ENCODE results near the gene ANKH.

ANKH gene

DNA sequence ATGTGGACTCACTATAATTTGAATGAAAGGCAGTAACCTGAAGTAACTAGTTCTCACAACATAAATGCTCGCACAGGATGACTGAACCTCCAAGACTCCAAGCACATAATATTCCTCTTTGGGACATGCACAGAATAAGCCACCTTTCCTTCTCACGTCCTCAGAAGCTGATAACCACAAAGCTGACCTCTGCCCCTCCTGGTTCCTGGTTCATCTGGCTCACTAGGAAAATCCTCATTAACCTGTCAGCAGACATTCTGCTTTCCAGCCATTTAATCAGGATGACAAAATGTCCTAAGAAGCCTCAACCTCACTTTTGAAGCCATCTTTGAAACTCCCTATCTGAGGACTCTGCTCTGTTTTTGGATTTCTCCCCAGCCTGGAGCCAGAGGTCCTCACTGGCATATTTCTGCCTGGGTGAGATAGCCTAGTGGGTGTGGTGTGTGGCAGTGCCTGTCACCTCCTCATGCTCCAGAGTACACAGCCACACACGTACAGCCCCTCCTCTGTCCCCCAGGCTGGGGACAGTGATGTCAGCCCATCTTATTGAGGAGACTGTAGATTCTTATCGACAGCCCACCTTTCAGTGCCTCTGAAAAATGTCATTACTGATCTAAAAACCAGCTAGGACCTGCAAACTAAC lies 10.3 kb downstream of the ANKH start:
- Histone ChIP-seq H3K4me2 (no peak overlapping the region), H2AFZ (ENCODE audit: low read depth) (no peak overlapping the region), H4K20me1 (ENCODE audit: insufficient read depth) (0 out of 2 replicates have a peak, but pooled peaks cover 6% of the 10 kb centered on the region), H3K27me3 (ENCODE audit: insufficient read depth, low read depth) (no peaks in the 10 kb centered on the region), H3K27ac (no peak overlapping the region), H3K36me3 (ENCODE audit: insufficient read depth) (no peaks in the 10 kb centered on the region), H3K4me1 (ENCODE audit: low read depth, poor library complexity, severe bottlenecking) (no peaks in the 10 kb centered on the region), H3K4me3 (IDR thresholded peaks at IDR 0.05; ENCODE audit: insufficient read depth, low read depth, low read length) (no peak overlapping the region), H3K9ac (no peak overlapping the region), H3K79me2 (ENCODE audit: insufficient read depth, low read depth) (peaks cover 30% of the 10 kb centered on the region; the same call in 1 of the 2 replicates)
- no peak for TF ChIP-seq CTCF (conservative IDR thresholded peaks at IDR 0.05; ENCODE audit: low read depth, low read length)

GRCh38 chr5:14859980-14860379 lies 11.6 kb downstream of the ANKH start:
- Histone ChIP-seq H2AFZ (ENCODE audit: low read depth) (no peak overlapping the region), H4K20me1 (ENCODE audit: insufficient read depth) (0 out of 2 replicates have a peak, but pooled peaks cover 6% of the 10 kb centered on the region), H3K27ac (no peak overlapping the region), H3K4me1 (ENCODE audit: low read depth, poor library complexity, severe bottlenecking) (no peaks in the 10 kb centered on the region), H3K4me3 (IDR thresholded peaks at IDR 0.05; ENCODE audit: insufficient read depth, low read depth, low read length) (no peak overlapping the region), H3K9ac (no peak overlapping the region), H3K79me2 (ENCODE audit: insufficient read depth, low read depth) (peaks cover 27% of the 10 kb centered on the region; the same call in 1 of the 2 replicates), H3K4me2 (no peak overlapping the region), H3K36me3 (ENCODE audit: insufficient read depth) (no peaks in the 10 kb centered on the region), H3K27me3 (ENCODE audit: insufficient read depth, low read depth) (no peaks in the 10 kb centered on the region)
- no peak for TF ChIP-seq CTCF (conservative IDR thresholded peaks at IDR 0.05; ENCODE audit: low read depth, low read length)

DNA sequence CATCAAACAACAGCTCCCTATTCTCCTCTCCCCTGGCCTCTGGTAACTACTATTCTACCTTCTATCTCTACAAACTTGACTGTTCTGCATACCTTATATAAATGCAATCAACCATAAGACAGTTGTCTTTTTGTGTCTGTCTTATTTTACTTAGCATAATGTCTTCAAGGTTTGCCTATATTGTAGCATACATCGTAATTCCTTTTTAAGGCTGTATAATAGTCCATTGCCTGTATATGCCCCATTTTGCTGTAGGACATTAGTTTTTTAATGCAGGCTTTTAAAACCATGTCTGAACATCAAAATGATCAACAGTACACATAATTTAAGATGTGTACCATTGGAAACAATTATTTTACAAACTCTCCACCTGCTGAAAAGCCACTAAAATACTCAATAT lies 12.4 kb downstream of the ANKH start:
- H3K4me2 ChIP-seq: no peak overlapping the region
- no peaks in the 10 kb centered on the region for H3K4me1 ChIP-seq (ENCODE audit: low read depth, poor library complexity, severe bottlenecking)
- H2AFZ ChIP-seq (ENCODE audit: low read depth): no peak overlapping the region
- peaks cover 27% of the 10 kb centered on the region; the same call in 1 of the 2 replicates for H3K79me2 ChIP-seq (ENCODE audit: insufficient read depth, low read depth)
- no peaks in the 10 kb centered on the region for H3K27me3 ChIP-seq (ENCODE audit: insufficient read depth, low read depth)
- H3K27ac ChIP-seq: no peak overlapping the region
- no peak overlapping the region for H3K4me3 ChIP-seq (IDR thresholded peaks at IDR 0.05; ENCODE audit: insufficient read depth, low read depth, low read length)
- 0 out of 2 replicates have a peak, but pooled peaks cover 6% of the 10 kb centered on the region for H4K20me1 ChIP-seq (ENCODE audit: insufficient read depth)
- no peaks in the 10 kb centered on the region for H3K36me3 ChIP-seq (ENCODE audit: insufficient read depth)
- no peak for TF ChIP-seq CTCF (conservative IDR thresholded peaks at IDR 0.05; ENCODE audit: low read depth, low read length)
- H3K9ac ChIP-seq: no peak overlapping the region

DNA sequence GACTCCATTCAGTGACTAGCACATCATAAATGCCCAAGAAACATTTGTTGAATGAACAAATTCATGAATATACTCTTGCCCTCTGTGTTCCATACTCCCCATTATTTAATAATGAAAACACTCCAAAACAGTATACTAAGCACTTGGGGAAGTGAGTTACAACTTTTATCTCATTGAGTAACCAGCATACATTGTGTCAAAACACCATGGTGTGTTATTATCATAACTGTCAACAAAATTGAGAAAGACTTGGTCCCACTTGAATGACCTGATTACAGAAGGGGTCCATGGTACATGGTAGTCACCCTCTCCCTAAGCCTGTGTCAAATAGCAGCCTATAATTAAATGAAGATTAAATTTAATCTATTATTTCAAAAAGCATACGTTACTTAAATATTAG lies 16.2 kb downstream of the ANKH start:
- Histone ChIP-seq H3K27me3 (ENCODE audit: insufficient read depth, low read depth) (no peaks in the 10 kb centered on the region), H3K27ac (no peak overlapping the region), H3K4me3 (IDR thresholded peaks at IDR 0.05; ENCODE audit: insufficient read depth, low read depth, low read length) (no peak overlapping the region), H3K79me2 (ENCODE audit: insufficient read depth, low read depth) (peaks cover 13% of the 10 kb centered on the region; the same call in 1 of the 2 replicates), H3K4me2 (no peak overlapping the region), H2AFZ (ENCODE audit: low read depth) (no peak overlapping the region), H3K4me1 (ENCODE audit: low read depth, poor library complexity, severe bottlenecking) (no peaks in the 10 kb centered on the region), H3K9ac (no peak overlapping the region), H3K36me3 (ENCODE audit: insufficient read depth) (no peaks in the 10 kb centered on the region), H4K20me1 (ENCODE audit: insufficient read depth) (0 out of 2 replicates have a peak, but pooled peaks cover 6% of the 10 kb centered on the region)
- TF ChIP-seq CTCF (conservative IDR thresholded peaks at IDR 0.05; ENCODE audit: low read depth, low read length): no peak

All from KMS-11 (cell line).